ENCODE data around the gene DPP10.

DNA sequence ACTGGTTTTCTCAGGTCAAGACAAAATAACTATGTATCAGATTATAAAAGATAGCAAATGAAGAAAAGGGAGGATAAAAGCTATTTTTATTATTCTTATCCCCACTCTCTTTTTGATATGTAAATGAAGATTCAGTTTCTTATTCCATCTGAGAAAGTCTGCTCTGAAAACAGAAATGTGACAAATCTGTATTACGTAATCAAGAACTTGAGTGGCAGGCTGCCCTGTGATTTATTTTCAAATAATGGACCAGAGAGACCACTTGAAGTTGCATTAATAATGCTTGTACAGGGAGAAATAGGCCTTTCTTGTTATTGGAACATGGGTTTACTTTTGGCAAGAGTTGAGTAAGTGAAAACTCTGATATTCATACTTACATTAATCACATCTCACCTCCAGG lies 727.4 kb downstream of the DPP10 start:
- TF ChIP-seq, protein P1, sequence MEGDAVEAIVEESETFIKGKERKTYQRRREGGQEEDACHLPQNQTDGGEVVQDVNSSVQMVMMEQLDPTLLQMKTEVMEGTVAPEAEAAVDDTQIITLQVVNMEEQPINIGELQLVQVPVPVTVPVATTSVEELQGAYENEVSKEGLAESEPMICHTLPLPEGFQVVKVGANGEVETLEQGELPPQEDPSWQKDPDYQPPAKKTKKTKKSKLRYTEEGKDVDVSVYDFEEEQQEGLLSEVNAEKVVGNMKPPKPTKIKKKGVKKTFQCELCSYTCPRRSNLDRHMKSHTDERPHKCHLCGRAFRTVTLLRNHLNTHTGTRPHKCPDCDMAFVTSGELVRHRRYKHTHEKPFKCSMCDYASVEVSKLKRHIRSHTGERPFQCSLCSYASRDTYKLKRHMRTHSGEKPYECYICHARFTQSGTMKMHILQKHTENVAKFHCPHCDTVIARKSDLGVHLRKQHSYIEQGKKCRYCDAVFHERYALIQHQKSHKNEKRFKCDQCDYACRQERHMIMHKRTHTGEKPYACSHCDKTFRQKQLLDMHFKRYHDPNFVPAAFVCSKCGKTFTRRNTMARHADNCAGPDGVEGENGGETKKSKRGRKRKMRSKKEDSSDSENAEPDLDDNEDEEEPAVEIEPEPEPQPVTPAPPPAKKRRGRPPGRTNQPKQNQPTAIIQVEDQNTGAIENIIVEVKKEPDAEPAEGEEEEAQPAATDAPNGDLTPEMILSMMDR (conservative IDR thresholded peaks at IDR 0.05), result no peak
- TF ChIP-seq ZFX (IDR thresholded peaks at IDR 0.05), result no peak

Data from C4-2B (cell line).